Upper lobe of right lung (tissue), 1 donor: ENCODE results near the gene RFX2. TPM values are rescaled to one million over a fixed set of nuclear protein-coding genes. Genes with fewer than 3 reads are reported as not detected.

Experiments used
- ATAC-seq: fragments of 200-7000 bp; cut with Tn5 transposase; one replicate; pipeline ENCODE4 v1.9.1; 2020; ENCODE audit warnings: mild to moderate bottlenecking, moderate library complexity
- DNase-seq: peaks from one replicate; pipeline ENCODE4 v3.0.0-alpha.2; 2020
- H3K27ac ChIP-seq: fragments of 200-600 bp; one replicate; pipeline ENCODE4 v1.8.0; 2022
- H3K27me3 ChIP-seq: fragments of 200-600 bp; one replicate; pipeline ENCODE4 v1.8.0; 2022; ENCODE audit warnings: mild to moderate bottlenecking
- H3K36me3 ChIP-seq: fragments of 200-600 bp; one replicate; pipeline ENCODE4 v1.8.0; 2022
- H3K4me1 ChIP-seq: fragments of 200-600 bp; one replicate; pipeline ENCODE4 v1.8.0; 2022
- H3K4me3 ChIP-seq: fragments of 200-600 bp; one replicate; pipeline ENCODE4 v1.8.0; 2022; ENCODE audit warnings: mild to moderate bottlenecking
- H3K9me3 ChIP-seq: fragments of 200-600 bp; one replicate; pipeline ENCODE4 v1.8.0; 2022
- intact Hi-C: fragments of 100-400 bp; cut with DNase I; formaldehyde crosslinking; loops from one replicate; pipeline ENCODE4 v1.11.0; 2022
- total RNA-seq: library from RNA; stranded (reverse); fragmentation: NEBNext Ultra II Directional; extraction: Animal tissue kit (Norgen Biotek cat#: 25700); gene quantifications from one replicate; pipeline ENCODE4 v1.2.1, GENCODE V29; 2021
- TF ChIP-seq, protein P1 (sequence below): fragments of 200-600 bp; IDR thresholded peaks from one replicate; pipeline ENCODE4 v1.8.0; 2022; ENCODE audit warnings: antibody characterized with exemption
- donor health status: DM: no; HTN: yes; CAD: no; lungs with severe emphysema.

RFX2 gene
- total RNA-seq, 1 donor from 2014 or later = 11.7 TPM

DNA sequence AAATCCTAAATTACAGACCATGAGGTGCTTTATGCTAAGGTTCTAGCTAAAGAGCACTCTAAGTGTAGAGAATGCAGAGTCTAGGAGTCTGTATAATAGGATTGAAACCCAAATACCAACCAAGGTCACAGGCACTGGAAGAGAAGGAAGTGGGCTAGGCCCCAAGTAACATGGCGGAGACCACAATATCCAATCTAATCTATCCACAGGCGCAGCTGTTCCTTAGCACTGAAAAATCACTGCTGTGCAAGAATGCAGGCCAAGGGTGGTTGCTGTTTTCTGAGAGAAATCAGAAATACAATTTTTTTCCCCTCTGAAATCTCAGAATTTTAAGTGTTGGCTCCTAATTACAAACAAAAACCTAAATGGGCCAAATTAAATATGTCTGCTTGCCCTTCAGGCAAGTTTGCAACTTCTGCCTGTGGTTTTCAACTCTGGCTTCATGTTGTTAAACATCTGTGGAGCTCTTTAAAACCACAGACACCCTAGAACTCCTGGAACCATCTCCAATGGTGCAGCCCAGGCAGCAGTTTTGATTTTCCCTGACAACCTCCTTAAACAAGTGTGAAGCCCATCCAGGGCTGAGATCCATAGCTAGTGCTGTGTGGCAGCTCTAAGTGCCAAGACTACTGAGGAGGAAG is 138.5 kb downstream of the RFX2 start:
- DNase-seq (no peak), ATAC-seq (no peak)
- no peak overlapping the region for H3K27ac ChIP-seq
- H3K4me3 ChIP-seq = no peak overlapping the region
- peaks cover 57% of the 10 kb centered on the region for H3K4me1 ChIP-seq
- peaks cover 24% of the 10 kb centered on the region for H3K36me3 ChIP-seq
- intact Hi-C loops = no loop called here
- H3K9me3 ChIP-seq = no peaks in the 10 kb centered on the region
- H3K27me3 ChIP-seq = no peaks in the 10 kb centered on the region
- TF ChIP-seq, protein P1, sequence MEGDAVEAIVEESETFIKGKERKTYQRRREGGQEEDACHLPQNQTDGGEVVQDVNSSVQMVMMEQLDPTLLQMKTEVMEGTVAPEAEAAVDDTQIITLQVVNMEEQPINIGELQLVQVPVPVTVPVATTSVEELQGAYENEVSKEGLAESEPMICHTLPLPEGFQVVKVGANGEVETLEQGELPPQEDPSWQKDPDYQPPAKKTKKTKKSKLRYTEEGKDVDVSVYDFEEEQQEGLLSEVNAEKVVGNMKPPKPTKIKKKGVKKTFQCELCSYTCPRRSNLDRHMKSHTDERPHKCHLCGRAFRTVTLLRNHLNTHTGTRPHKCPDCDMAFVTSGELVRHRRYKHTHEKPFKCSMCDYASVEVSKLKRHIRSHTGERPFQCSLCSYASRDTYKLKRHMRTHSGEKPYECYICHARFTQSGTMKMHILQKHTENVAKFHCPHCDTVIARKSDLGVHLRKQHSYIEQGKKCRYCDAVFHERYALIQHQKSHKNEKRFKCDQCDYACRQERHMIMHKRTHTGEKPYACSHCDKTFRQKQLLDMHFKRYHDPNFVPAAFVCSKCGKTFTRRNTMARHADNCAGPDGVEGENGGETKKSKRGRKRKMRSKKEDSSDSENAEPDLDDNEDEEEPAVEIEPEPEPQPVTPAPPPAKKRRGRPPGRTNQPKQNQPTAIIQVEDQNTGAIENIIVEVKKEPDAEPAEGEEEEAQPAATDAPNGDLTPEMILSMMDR = no peak

GRCh38 chr19:5969476-5969875 is 140.8 kb downstream of the RFX2 start:
- Histone ChIP-seq H3K9me3 (no peaks in the 10 kb centered on the region), H3K4me3 (no peak overlapping the region), H3K27ac (peak overlapping the region; percentile 47), H3K36me3 (peaks cover 15% of the 10 kb centered on the region), H3K4me1 (peaks cover 53% of the 10 kb centered on the region), H3K27me3 (no peaks in the 10 kb centered on the region)
- TF ChIP-seq, protein P1 = no peak
- ATAC-seq = no peak
- DNase-seq = no peak
- intact Hi-C loops = no loop called here

- H3K4me1 ChIP-seq = peaks cover 51% of the 10 kb centered on the region
- H3K27ac ChIP-seq = peak overlapping the region; percentile 47
- intact Hi-C loops = no loop called here
- TF ChIP-seq, protein P1 = no peak
- ATAC-seq = peak; percentile 57
- H3K9me3 ChIP-seq = no peaks in the 10 kb centered on the region
- no peak overlapping the region for H3K4me3 ChIP-seq
- no peak for DNase-seq
- H3K36me3 ChIP-seq = peaks cover 7% of the 10 kb centered on the region
- H3K27me3 ChIP-seq = no peaks in the 10 kb centered on the region
These were observed 141.6 kb downstream of the RFX2 start for GRCh38 chr19:5968431-5969373.

DNA sequence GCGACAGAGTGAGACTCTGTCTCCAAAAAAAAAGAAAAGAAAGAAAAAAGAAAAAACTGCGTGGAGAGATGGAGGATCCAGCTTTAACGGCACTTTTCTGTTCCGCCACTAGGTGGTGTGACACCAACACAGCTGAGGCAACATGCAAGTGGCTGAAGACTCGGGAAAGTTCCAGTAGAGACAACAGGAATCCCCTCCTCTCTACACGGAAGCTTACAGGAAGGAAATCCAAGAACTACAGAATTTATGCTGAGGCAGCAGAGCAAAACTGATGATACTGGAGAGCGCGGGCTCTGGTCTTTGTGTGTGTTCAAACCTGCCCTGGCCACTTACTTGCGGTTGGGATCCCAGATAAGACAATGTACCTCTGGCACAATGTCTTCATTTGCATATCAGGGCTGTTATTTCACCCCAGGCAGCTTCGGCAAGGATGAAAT is 142.3 kb downstream of the RFX2 start:
- DNase-seq = no peak
- Histone ChIP-seq H3K27ac (peak overlapping the region; percentile 45), H3K4me1 (peaks cover 56% of the 10 kb centered on the region)

GRCh38 chr19:5967571-5967970 is 142.7 kb downstream of the RFX2 start:
- intact Hi-C loops = no loop called here
- Histone ChIP-seq H3K4me1 (peaks cover 61% of the 10 kb centered on the region), H3K9me3 (no peaks in the 10 kb centered on the region), H3K27me3 (no peaks in the 10 kb centered on the region), H3K36me3 (no peaks in the 10 kb centered on the region), H3K4me3 (no peak overlapping the region), H3K27ac (no peak overlapping the region)
- ATAC-seq (no peak), DNase-seq (no peak)
- TF ChIP-seq, protein P1 = no peak

More for the DNA sequence above, 142.3 kb downstream of the RFX2 start:
- H3K36me3 ChIP-seq = peaks cover under 1% of the 10 kb centered on the region
- no peaks in the 10 kb centered on the region for H3K9me3 ChIP-seq
- ATAC-seq = peak; percentile 81
- no peaks in the 10 kb centered on the region for H3K27me3 ChIP-seq
- intact Hi-C loops = no loop called here
- TF ChIP-seq, protein P1 = peak; percentile 88
- H3K4me3 ChIP-seq = no peak overlapping the region
